ENCODE measurements around the gene ALKBH8.
"Not testable (repeated sequence)": the region's sequence is repeated elsewhere in the genome, so short reads cannot be mapped to it uniquely, and the experiment has no call there.

The ALKBH8 gene

DNA sequence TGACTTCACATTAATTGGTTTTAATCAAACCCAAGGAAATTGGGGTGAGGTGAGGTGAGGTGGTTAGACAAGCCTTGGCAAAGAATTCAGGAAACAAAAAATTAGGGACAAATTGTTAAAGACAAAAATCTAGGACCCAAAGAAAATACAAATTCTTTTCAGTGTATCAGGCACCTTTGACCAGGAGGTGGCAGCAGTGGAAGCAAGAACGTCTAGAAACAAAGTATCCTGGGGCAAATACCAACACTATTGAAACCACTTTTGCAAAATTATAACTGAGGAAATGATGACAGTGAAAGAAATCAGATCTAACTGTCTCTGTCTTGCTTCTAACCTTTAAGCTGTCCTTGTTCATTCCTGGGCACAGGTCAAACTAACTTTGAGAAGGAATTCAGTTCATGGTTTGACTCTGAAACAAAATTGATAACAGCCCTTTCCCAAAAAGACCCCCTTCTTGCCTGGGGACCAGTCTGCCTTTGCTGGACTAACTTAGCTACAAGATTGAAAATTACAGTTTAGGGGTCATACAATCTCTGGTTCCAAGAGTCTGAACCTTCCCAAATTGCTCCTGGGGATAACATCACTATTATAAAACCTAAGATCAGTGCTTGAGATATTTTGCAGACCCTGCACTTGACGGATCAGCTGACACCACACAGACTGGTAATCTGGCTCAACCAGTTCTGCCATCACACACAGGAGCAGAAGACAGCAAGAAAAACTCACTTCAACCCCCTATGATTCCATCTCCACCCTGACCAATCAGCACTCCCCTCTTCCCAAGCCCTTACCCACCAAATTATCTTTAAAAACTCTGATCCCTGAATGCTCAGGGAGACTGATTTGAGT lies 11.2 kb upstream of the ALKBH8 start:
- DNase-seq (ENCODE audit: low spot score): peak; percentile 59

DNA sequence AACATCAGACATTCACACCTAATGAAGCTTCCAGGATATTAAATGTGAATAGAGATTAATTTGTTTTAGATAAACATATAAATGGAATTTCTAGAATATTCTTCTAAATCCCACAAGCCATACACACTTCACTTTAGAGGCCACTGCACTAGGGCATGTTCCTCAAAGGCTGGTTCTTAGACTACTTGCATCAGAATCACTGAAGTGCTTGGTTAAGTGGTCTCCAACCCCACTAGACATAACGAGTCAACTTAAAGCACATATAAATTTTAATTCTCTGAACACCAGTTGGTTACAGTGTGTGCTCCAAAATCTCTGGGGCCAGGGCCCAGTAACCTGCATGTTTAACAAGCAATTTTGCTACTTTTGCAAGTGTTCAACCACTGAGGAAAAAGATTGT lies 7.9 kb upstream of the ALKBH8 start:
- no peak for DNase-seq (ENCODE audit: low spot score)

GRCh38 chr11:107570015-107570414 lies 4.5 kb upstream of the ALKBH8 start:
- DNase-seq (ENCODE audit: low spot score): no peak

DNA sequence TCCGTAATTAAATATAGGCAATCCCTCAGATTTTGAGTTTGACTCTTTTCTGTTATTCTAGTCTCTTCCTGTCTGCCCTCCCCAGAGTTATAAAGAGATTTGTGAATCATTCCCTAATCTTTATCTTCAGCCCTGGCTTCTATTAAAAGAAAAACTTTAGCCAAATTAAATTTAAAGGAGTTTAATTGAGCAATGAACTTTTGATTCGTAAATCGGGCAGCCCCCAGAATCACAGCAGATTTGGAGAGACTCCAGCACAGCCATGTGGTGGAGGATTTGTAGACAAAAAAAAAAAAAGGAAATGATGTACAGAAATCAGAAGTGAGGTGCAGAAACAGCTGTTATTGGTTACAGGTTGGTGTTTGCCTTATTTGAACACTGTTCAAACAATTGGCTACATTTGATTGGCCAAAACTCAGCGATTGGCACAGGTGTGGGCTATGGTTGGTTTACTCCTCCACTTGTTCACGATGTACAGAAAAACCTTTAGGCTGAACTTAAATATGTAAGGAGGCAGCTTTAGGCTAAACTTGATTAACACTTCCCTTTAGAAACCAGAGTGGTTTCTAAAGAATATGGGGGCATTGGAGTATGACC lies 2.3 kb upstream of the ALKBH8 start:
- no peak for DNase-seq (ENCODE audit: low spot score)

GRCh38 chr11:107566569-107566968 lies 1.0 kb upstream of the ALKBH8 start:
- no peak for DNase-seq (ENCODE audit: low spot score)

- DNase-seq (ENCODE audit: low spot score): peak; percentile 49
These were observed 493 bp upstream of the ALKBH8 start for GRCh38 chr11:107565955-107566501.

DNA sequence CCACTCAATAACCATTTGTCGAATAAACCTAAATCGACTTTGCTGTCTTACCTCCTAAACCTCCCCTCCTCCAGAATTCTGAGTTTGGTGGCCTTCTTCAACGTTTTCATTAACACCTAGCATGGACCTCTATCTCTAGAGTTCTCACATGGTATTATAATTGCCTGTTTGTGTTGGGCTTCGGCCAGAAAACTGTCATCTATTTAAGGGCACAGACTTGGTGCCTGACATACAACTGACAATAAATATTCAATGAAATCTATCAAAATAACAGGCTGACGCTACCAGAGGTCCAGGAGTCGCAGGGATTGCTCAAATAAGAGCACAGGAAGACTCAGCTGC lies 687 bp downstream of the ALKBH8 start:
- no peak for DNase-seq (ENCODE audit: low spot score)

DNA sequence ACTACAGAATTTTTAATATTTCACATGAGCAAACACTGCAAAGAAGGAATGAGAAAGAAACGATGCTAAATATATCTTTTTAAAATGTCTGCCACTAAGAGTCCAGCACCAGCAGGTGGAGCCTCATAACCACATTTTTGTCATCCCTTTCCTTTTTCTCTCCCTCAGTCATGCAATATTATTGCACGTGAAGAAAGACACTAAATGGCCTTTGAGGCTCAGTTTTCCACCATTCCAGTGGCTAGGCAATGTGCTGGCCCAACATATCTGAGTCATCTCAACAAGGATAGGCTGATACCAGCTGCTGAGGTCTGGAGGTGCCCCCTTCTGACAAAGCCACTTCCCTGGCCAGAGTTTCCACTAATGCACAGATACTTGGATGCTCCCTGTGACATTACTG lies 1.8 kb downstream of the ALKBH8 start:
- DNase-seq (ENCODE audit: low spot score): peak; percentile 83

DNA sequence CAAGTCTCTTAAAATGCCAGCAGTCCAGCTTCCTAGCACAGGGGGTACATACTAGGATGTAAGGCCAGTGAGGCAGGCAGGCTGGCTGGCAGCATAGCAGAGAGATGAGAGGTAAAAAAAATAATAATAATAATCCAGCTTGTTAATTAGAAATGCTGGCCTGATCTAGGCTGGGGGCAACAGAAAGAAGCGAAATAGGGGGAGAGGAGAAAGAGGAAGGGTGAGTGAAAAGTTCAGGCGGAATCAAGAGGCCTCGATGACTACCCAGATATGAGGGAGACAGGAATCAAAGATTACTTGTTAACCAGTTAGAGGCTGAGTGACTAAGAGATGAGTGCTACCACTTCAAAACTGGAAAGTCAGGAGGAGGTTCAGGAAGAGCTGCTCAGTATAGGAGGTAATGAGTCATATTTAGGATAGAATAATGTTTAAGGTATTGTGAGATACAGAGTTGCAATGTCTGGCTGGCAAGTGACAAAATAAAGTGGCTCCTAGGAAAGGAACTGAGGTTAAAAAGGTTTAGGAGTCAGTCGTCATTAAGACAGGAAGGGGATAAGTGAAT lies 2.8 kb downstream of the ALKBH8 start:
- peak; percentile 99 for DNase-seq (ENCODE audit: low spot score)

DNA sequence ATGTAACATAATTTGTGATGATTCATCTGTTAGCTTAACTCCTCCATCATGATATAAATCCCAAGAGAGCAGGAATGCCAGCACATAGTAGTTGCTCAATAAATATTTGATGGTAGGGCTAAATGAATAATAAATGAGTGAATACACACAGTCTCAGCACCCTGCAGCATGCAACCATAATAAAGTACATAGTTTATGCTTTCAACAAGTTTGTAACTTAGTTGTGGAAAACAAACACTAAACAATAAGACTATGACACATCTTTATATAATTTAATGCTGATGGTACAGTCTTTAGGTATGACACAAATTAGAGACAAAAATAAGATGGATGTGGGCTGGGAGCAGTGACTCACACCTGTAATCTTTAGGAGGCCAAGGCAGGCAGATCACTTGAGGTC lies 3.8 kb downstream of the ALKBH8 start:
- peak; percentile 54 for DNase-seq (ENCODE audit: low spot score)

- DNase-seq (ENCODE audit: low spot score): no peak
These were observed 15.2 kb downstream of the ALKBH8 start for GRCh38 chr11:107550304-107550703.

GRCh38 chr11:107549954-107550285 lies 15.6 kb downstream of the ALKBH8 start:
- no peak for DNase-seq (ENCODE audit: low spot score)

GRCh38 chr11:107549253-107549953 lies 16.1 kb downstream of the ALKBH8 start:
- peak; percentile 69 for DNase-seq (ENCODE audit: low spot score)

- no peak for DNase-seq (ENCODE audit: low spot score)
These were observed 17.6 kb downstream of the ALKBH8 start for GRCh38 chr11:107547961-107548360.

DNA sequence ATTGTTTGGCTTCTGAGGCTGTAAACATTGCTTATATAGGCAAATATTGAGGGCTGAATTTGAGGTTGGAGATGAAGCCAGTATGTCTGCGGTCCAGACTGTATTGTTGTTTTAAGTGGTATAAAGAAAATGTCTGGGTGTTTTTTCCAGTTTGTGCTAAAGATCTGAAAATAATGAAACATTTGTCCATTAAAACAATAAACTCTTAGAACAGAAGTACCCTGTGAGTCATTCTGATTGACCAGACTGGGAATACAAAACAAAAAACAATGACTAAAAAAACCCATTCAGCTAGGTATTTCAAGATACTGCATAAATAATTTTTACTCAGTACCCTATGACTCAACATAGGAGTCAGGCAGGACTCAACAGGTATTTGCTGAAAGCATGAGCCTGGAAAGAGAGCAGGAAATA lies 20.4 kb downstream of the ALKBH8 start:
- peak; percentile 13 for DNase-seq (ENCODE audit: low spot score)

DNA sequence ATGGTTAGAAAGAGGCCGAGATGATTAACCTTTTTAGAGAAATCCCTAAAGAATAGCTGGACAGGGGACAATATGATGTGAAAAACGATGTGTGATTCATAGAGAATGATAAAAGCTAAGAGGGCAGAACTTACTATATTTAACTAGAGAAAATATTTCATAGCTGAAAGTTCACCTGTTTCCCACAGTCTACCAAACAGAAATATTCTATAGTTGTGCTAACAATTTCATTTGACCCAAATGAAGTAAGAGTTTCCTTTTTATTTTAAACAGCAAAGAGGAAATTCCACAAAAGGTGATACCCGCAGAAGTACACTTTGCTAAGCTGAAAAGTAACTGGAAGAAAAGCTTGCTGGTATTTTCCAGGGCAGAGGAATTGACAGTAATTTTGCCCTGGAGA lies 26.7 kb downstream of the ALKBH8 start:
- no peak for DNase-seq (ENCODE audit: low spot score)

- no peak for DNase-seq (ENCODE audit: low spot score)
These were observed 27.3 kb downstream of the ALKBH8 start for GRCh38 chr11:107538239-107538638.

- DNase-seq (ENCODE audit: low spot score): not testable (repeated sequence)
These were observed 28.4 kb downstream of the ALKBH8 start for GRCh38 chr11:107537155-107537554.

DNA sequence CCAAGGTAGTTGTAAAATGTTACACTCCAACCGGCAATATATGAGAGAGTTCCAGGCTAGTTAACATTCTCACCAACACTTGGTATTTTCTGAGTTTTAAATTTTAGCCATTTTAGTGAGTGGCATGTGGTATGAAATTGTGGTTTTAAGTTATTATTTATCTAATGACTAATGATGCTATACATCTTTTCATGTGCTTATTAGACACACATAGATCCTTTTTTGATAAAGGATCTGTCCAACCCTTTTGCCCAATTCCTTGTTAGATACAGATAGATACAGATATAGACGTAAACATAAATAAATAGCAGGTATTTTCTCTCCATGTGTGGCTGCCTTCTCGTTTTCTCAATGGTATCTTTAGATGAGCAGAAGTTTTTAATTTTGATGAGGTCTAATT lies 39.3 kb downstream of the ALKBH8 start:
- DNase-seq (ENCODE audit: low spot score): no peak

GRCh38 chr11:107508858-107509244 lies 56.7 kb downstream of the ALKBH8 start:
- DNase-seq (ENCODE audit: low spot score): no peak

- no peak for DNase-seq (ENCODE audit: low spot score)
These were observed 57.2 kb downstream of the ALKBH8 start for GRCh38 chr11:107508201-107508857.

- no peak for DNase-seq (ENCODE audit: low spot score)
These were observed 59.8 kb downstream of the ALKBH8 start for GRCh38 chr11:107505647-107506225.

Data from RKO (cell line).